NB4 (cell line): ENCODE results near the gene IL36B.

Source experiments
- TF ChIP-seq, protein P1 (sequence below): IDR thresholded peaks from one replicate; pipeline ENCODE4 v1.5.1; 2012; ENCODE audit warnings: low read depth, low read length
- TF ChIP-seq, protein P2 (sequence below): IDR thresholded peaks from 2 replicates; pipeline ENCODE4 v1.6.1; 2011; ENCODE audit warnings: low read depth, low read length

DNA sequence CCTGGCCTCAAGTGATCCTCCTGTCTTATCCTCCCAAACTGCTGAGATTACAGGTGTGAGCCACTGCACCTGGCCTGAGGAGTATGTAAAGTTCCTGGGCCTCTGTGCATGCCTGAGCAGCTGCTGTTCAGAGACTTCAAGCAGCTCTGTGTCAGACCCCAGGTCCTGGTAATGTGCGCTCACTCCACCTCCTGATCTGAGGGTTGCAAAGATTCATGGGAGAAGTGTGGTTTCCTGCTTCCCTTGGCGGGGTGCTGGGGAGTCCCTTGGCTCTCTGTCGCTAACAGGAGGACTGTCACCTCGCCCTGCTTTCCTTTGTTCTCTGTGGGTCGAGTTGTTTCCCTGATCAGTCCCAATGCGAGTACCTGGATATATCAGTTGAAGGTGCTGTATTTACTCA lies 56.0 kb downstream of the IL36B start:
- TF ChIP-seq, protein P1, sequence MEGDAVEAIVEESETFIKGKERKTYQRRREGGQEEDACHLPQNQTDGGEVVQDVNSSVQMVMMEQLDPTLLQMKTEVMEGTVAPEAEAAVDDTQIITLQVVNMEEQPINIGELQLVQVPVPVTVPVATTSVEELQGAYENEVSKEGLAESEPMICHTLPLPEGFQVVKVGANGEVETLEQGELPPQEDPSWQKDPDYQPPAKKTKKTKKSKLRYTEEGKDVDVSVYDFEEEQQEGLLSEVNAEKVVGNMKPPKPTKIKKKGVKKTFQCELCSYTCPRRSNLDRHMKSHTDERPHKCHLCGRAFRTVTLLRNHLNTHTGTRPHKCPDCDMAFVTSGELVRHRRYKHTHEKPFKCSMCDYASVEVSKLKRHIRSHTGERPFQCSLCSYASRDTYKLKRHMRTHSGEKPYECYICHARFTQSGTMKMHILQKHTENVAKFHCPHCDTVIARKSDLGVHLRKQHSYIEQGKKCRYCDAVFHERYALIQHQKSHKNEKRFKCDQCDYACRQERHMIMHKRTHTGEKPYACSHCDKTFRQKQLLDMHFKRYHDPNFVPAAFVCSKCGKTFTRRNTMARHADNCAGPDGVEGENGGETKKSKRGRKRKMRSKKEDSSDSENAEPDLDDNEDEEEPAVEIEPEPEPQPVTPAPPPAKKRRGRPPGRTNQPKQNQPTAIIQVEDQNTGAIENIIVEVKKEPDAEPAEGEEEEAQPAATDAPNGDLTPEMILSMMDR, result no peak
- TF ChIP-seq, protein P2, sequence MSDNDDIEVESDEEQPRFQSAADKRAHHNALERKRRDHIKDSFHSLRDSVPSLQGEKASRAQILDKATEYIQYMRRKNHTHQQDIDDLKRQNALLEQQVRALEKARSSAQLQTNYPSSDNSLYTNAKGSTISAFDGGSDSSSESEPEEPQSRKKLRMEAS, result no peak
